ENCODE data around the gene DAB1.

DNA sequence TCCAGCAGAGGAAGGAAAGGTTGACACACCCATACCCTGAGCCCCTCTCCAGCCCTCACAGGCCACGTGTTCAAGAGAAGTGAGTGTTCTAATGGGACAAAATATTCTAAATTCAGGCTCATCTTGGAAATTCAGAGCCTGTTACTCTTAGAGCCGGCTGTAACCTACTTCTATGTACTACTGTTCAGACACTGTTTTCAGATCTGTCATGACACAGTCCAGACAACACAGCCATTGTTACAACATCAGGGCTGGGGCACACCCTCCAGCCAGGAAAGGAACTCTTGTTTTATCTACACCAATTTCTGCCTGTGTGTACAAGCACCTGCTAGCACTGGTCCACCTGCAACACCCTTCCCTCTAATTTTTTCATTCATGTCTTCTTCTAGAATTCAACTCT, 312.7 kb downstream of the DAB1 start:
- TF ChIP-seq, protein P1, sequence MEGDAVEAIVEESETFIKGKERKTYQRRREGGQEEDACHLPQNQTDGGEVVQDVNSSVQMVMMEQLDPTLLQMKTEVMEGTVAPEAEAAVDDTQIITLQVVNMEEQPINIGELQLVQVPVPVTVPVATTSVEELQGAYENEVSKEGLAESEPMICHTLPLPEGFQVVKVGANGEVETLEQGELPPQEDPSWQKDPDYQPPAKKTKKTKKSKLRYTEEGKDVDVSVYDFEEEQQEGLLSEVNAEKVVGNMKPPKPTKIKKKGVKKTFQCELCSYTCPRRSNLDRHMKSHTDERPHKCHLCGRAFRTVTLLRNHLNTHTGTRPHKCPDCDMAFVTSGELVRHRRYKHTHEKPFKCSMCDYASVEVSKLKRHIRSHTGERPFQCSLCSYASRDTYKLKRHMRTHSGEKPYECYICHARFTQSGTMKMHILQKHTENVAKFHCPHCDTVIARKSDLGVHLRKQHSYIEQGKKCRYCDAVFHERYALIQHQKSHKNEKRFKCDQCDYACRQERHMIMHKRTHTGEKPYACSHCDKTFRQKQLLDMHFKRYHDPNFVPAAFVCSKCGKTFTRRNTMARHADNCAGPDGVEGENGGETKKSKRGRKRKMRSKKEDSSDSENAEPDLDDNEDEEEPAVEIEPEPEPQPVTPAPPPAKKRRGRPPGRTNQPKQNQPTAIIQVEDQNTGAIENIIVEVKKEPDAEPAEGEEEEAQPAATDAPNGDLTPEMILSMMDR (conservative IDR thresholded peaks at IDR 0.05 in 1 of 2, IDR thresholded peaks at IDR 0.05 in 1 of 2; ENCODE audit: extremely low read depth in 1 of 2, insufficient read depth in 1 of 2, low read depth in 1 of 2, low read length in 2 of 2): no peak
- TF ChIP-seq EZH2 (IDR thresholded peaks at IDR 0.05; ENCODE audit: borderline replicate concordance, low read length): no peak
